CD4-positive, alpha-beta memory T cell (primary cell): ENCODE results near the gene TACC2. TPM values are rescaled to one million over a fixed set of nuclear protein-coding genes. Genes with fewer than 3 reads are reported as not detected.

ENCODE experiments used
- CTCF ChIA-PET: fragments of 350-600 bp; sonication (Branson Sonifier 250); formaldehyde crosslinking; loops from one replicate; lab custom pipeline; 2021; ENCODE audit warnings: inconsistent platforms; ENCODE audit not compliant: partially characterized antibody; lab: Charles Lee
- POLR2A ChIA-PET: fragments of 350-600 bp; sonication (Branson Sonifier 250); formaldehyde crosslinking; loops from one replicate; lab custom pipeline; 2021; ENCODE audit not compliant: partially characterized antibody; lab: Charles Lee
- DNase-seq, 5 donors: peaks; one replicate each; pipeline versions ENCODE4 v3.0.0 to v3.0.0-alpha.2; 2020 to 2022; ENCODE audit warnings: mixed read lengths in 1 of 5
- H3K27ac ChIP-seq: one replicate; pipeline ENCODE4 v1.7.0; 2013; ENCODE audit warnings: low read depth, low read length
- H3K27me3 ChIP-seq: 2 replicates; pipeline ENCODE4 v1.7.0; 2013; ENCODE audit warnings: mild to moderate bottlenecking, low read length, moderate library complexity; ENCODE audit not compliant: insufficient read depth
- H3K36me3 ChIP-seq: 2 replicates; pipeline ENCODE4 v1.7.0; 2013; ENCODE audit warnings: mild to moderate bottlenecking, low read length, moderate library complexity; ENCODE audit not compliant: insufficient read depth
- H3K4me1 ChIP-seq: 2 replicates; pipeline ENCODE4 v1.7.0; 2013; ENCODE audit warnings: mild to moderate bottlenecking, low read length, moderate library complexity; ENCODE audit not compliant: insufficient read depth
- H3K4me3 ChIP-seq, 2 donors: one replicate each; pipeline ENCODE4 v1.7.0; 2013; ENCODE audit warnings: low read length in 2 of 2, mild to moderate bottlenecking in 1 of 2
- H3K9me3 ChIP-seq, 2 donors: one replicate each; pipeline ENCODE4 v1.7.0; 2013; ENCODE audit warnings: low read length in 2 of 2, control low read depth in 1 of 2; ENCODE audit not compliant: control insufficient read depth in 1 of 2
- H3K27ac Mint-ChIP-seq, 7 donors: one replicate each; pipeline ENCODE4 v1.8.0; 2020 to 2021; ENCODE audit warnings: mixed read lengths in 7 of 7, mild to moderate bottlenecking in 6 of 7, inconsistent platforms in 3 of 7, moderate library complexity in 3 of 7
- H3K27me3 Mint-ChIP-seq, 2 donors: one replicate each; pipeline ENCODE4 v1.8.0; 2020 to 2021; ENCODE audit warnings: mixed read lengths in 2 of 2
- H3K36me3 Mint-ChIP-seq, 2 donors: one replicate each; pipeline ENCODE4 v1.8.0; 2020 to 2021; ENCODE audit warnings: mixed read lengths in 2 of 2, inconsistent platforms in 1 of 2, mild to moderate bottlenecking in 1 of 2
- H3K4me1 Mint-ChIP-seq, 4 donors: one replicate each; pipeline ENCODE4 v1.8.0; 2020 to 2021; ENCODE audit warnings: mixed read lengths in 4 of 4, mild to moderate bottlenecking in 1 of 4
- H3K4me3 Mint-ChIP-seq, 8 donors: one replicate each; pipeline ENCODE4 v1.8.0; 2020 to 2021; ENCODE audit warnings: mixed read lengths in 8 of 8, mild to moderate bottlenecking in 7 of 8, moderate library complexity in 6 of 8, inconsistent platforms in 3 of 8
- H3K9me3 Mint-ChIP-seq, 8 donors: one replicate each; pipeline ENCODE4 v1.8.0; 2020 to 2021; ENCODE audit warnings: mixed read lengths in 8 of 8, mild to moderate bottlenecking in 5 of 8, inconsistent platforms in 3 of 8, moderate library complexity in 1 of 8
- intact Hi-C: fragments of 100-400 bp; cut with micrococcal nuclease; formaldehyde crosslinking; loops from one replicate; pipeline ENCODE4 v1.15.1; 2023
- polyA plus RNA-seq, 2 donors: library from polyadenylated mRNA; unstranded; fragments of 300-500 nt; fragmentation: Illumina TruSeq; gene quantifications; one replicate each; pipeline ENCODE4 v1.2.3, GENCODE V29; 2021
- total RNA-seq, 2 experiments: library from RNA; stranded (reverse); gene quantifications; one replicate each; pipeline ENCODE4 v1.2.3, GENCODE V29; 2021

The TACC2 gene
- total and polyA plus RNA-seq, 4 experiments from 2014 or later = not detected

DNA sequence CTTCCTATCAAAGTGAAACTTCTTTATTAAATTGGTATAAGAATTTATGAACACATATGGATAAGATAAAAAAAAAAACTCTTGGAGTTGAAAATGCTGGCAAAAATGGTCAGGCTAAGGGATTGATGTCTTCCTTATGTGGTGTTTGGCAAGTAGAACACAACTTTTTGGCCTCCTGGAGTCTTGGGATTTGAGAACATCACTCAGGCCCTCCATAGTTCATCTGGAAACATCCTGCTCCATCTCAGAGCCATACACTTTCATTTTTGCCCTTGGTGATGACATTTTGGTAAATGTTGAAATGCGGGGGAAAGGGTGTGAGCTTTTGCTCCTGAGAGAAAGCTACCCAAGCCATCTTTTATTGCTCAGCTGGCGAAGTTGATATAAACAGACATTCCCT, 254.6 kb downstream of the TACC2 start:
- CTCF ChIA-PET = no interaction called here
- Mint-ChIP-seq H3K4me1 (no peaks in the 10 kb centered on the region), H3K36me3 (no peaks in the 10 kb centered on the region), H3K9me3 (peaks cover 0 to 1% (median 0%) of the 10 kb centered on the region in 8 donors), H3K4me3 (no peak overlapping the region), H3K27me3 (peaks cover 0 to 3% of the 10 kb centered on the region in 2 donors), H3K27ac (no peak overlapping the region)
- DNase-seq = no peak
- POLR2A ChIA-PET = no interaction called here
- Histone ChIP-seq H3K4me3 (no peak overlapping the region), H3K4me1 (no peaks in the 10 kb centered on the region), H3K36me3 (no peaks in the 10 kb centered on the region), H3K9me3 (no peaks in the 10 kb centered on the region), H3K27ac (no peak overlapping the region), H3K27me3 (no peaks in the 10 kb centered on the region)
- intact Hi-C loops = no loop called here

GRCh38 chr10:122244001-122244975, 255.3 kb downstream of the TACC2 start:
- Mint-ChIP-seq H3K4me1 (no peaks in the 10 kb centered on the region), H3K4me3 (no peak overlapping the region), H3K27me3 (peaks cover 0 to 3% of the 10 kb centered on the region in 2 donors), H3K36me3 (no peaks in the 10 kb centered on the region), H3K9me3 (peaks cover 0 to 1% (median 0%) of the 10 kb centered on the region in 8 donors), H3K27ac (no peak overlapping the region)
- H3K4me3 ChIP-seq = no peak overlapping the region
- intact Hi-C loops = no loop called here
- no peaks in the 10 kb centered on the region for H3K36me3 ChIP-seq
- ChIA-PET CTCF (no interaction called here), POLR2A (no interaction called here)
- H3K9me3 ChIP-seq = no peaks in the 10 kb centered on the region
- no peak overlapping the region for H3K27ac ChIP-seq
- peak in 1 of 5 donors; percentile 27 for DNase-seq
- no peaks in the 10 kb centered on the region for H3K4me1 ChIP-seq
- no peaks in the 10 kb centered on the region for H3K27me3 ChIP-seq

DNA sequence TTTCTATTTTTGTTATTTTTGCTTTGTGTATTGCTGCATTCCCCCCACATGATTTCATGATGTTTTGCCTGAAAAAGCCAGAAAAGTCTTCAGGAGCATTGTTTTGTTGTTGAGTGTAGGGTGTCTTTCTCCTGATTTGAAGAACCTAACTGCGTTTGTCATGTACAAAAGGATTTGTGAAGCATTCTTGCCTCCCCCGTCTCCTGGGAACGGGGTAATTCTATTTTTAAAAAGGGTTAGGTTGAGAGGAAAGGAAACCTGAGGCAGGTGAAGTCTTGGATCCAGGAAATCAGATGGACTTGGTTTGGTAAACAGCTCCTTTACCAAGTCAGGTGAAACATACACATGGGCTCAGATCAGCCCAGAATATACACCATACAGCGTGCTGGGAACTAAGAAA, 256.2 kb downstream of the TACC2 start:
- Histone ChIP-seq H3K27ac (no peak overlapping the region), H3K9me3 (no peaks in the 10 kb centered on the region), H3K4me3 (no peak overlapping the region), H3K4me1 (no peaks in the 10 kb centered on the region), H3K27me3 (no peaks in the 10 kb centered on the region), H3K36me3 (no peaks in the 10 kb centered on the region)
- ChIA-PET CTCF (no interaction called here), POLR2A (no interaction called here)
- DNase-seq = no peak
- H3K4me3 Mint-ChIP-seq = no peak overlapping the region
- peaks cover 0 to 3% of the 10 kb centered on the region in 2 donors for H3K27me3 Mint-ChIP-seq
- intact Hi-C loops = no loop called here
- H3K9me3 Mint-ChIP-seq = no peaks in the 10 kb centered on the region
- H3K4me1 Mint-ChIP-seq = no peaks in the 10 kb centered on the region
- H3K36me3 Mint-ChIP-seq = no peaks in the 10 kb centered on the region
- peak overlapping the region in 1 of 7 donors; percentile 9 for H3K27ac Mint-ChIP-seq

GRCh38 chr10:122245897-122246296, 256.9 kb downstream of the TACC2 start:
- Histone ChIP-seq H3K4me1 (no peaks in the 10 kb centered on the region), H3K9me3 (no peaks in the 10 kb centered on the region), H3K27me3 (no peaks in the 10 kb centered on the region), H3K4me3 (no peak overlapping the region), H3K27ac (no peak overlapping the region), H3K36me3 (no peaks in the 10 kb centered on the region)
- H3K27ac Mint-ChIP-seq = peak overlapping the region in 1 of 7 donors; percentile 2
- H3K36me3 Mint-ChIP-seq = no peaks in the 10 kb centered on the region
- no peaks in the 10 kb centered on the region for H3K9me3 Mint-ChIP-seq
- no peaks in the 10 kb centered on the region for H3K27me3 Mint-ChIP-seq
- intact Hi-C loops = no loop called here
- no peaks in the 10 kb centered on the region for H3K4me1 Mint-ChIP-seq
- no peak for DNase-seq
- POLR2A ChIA-PET = no interaction called here
- CTCF ChIA-PET = no interaction called here
- no peak overlapping the region for H3K4me3 Mint-ChIP-seq

DNA sequence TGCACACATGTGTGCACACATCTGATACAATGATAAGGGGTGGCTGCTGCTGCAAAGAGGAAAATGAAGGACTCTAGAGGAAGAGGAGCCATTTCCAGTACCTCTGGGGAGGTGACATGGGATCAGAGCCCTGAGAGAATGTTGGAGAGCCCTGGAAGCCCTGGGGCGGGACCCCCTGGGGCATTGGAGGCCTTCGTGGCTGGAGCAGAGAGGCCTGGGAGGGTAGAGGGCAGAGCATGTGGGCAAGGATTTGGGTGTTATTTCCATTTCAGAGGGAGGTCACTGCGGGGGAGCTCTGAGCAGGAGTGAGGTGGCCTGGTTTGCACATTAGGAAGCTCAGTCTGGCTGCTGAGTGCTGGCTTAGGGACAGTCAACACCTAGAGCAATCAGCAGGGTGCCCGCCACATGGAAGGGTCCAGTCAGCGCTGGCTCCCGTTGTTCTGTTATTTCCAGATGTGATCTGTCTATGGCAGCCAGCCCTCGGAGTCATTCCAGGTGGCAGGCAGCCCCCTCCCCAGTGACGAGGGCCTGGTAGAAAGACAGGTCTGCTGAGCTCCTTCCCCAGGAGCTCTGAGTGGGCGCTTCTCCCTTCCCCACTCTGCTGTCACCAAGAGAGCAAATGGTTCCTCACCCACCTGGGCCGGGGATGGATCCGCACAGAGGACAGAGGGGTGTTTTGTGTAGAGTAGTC, 258.0 kb downstream of the TACC2 start:
- Histone ChIP-seq H3K9me3 (no peaks in the 10 kb centered on the region), H3K4me3 (no peak overlapping the region), H3K27ac (no peak overlapping the region), H3K27me3 (no peaks in the 10 kb centered on the region), H3K36me3 (no peaks in the 10 kb centered on the region), H3K4me1 (no peaks in the 10 kb centered on the region)
- Mint-ChIP-seq H3K36me3 (no peaks in the 10 kb centered on the region), H3K4me3 (no peak overlapping the region), H3K27me3 (peaks cover 0 to 4% of the 10 kb centered on the region in 2 donors), H3K4me1 (no peaks in the 10 kb centered on the region), H3K27ac (no peak overlapping the region), H3K9me3 (no peaks in the 10 kb centered on the region)
- intact Hi-C loops = no loop called here
- ChIA-PET POLR2A (no interaction called here), CTCF (no interaction called here)
- DNase-seq = no peak

DNA sequence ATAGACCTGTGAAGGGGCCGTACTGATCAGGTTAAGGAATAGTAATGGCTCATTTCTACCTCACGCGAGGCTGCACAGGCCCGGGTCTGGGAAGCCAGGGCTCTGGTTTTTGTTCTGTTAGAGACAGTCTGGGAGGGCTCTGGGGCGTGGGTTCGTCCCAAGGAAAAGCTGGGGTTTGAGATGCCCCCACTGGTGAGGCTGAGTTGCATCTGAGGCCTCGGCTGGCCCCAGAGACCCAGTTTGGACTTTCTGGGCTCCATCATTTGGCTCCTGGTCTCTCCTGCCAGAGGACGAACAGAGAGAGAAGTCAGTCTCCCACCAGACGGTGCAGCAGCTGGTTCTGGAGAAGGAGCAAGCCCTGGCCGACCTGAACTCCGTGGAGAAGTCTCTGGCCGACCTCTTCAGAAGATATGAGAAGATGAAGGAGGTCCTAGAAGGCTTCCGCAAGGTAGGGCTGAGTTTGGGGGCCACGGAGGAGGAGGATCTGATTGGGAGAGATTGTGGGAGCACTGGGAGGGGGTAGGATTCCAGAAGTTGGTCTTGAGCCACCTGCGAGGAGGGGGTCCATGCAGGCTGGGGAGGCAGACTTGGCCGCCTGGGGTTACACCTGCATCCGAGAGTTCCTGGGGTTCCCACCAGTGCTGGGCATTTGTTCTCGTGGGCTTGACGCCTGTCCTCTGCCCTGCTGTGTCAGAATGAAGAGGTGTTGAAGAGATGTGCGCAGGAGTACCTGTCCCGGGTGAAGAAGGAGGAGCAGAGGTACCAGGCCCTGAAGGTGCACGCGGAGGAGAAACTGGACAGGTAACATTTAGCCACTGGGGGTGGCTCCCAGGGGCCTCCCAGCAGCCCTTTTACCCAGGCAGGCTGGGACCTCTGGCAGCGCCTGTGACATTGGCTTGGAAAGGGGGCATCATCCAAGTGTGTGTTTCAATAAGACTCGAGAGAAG, 259.7 kb downstream of the TACC2 start:
- Mint-ChIP-seq H3K27ac (no peak overlapping the region), H3K36me3 (no peaks in the 10 kb centered on the region), H3K4me3 (no peak overlapping the region), H3K9me3 (no peaks in the 10 kb centered on the region), H3K27me3 (peaks cover 2 to 10% of the 10 kb centered on the region in 2 donors), H3K4me1 (no peaks in the 10 kb centered on the region)
- POLR2A ChIA-PET = no interaction called here
- H3K4me3 ChIP-seq = no peak overlapping the region
- no peaks in the 10 kb centered on the region for H3K27me3 ChIP-seq
- H3K9me3 ChIP-seq = no peaks in the 10 kb centered on the region
- no peak for DNase-seq
- CTCF ChIA-PET = no interaction called here
- no peak overlapping the region for H3K27ac ChIP-seq
- no peaks in the 10 kb centered on the region for H3K36me3 ChIP-seq
- no peaks in the 10 kb centered on the region for H3K4me1 ChIP-seq
- intact Hi-C loops = no loop called here
